ENCODE data around the gene PROSER1.

DNA sequence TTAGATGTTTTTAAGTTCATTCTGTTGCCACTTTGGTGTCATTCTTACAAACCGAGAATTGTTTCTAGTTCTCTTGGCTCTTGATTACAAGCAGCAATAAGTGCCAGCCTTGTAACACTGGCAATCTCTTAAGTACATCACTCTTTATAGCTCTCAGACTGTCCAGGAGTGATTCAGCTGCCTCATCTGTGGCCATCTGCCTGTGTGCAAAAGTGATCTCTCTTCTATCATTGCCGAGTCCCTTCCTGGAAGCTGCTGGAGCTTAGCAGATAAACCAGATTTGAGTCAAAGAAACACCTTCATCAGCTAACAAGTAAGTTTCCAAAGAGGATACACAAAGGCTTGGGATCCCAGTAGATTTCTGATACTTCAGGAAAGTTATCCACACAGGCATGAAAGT lies 70.4 kb downstream of the PROSER1 start:
- TF ChIP-seq CTCF (IDR thresholded peaks at IDR 0.05; ENCODE audit: low read depth, low read length) (no peak), POLR2A (IDR thresholded peaks at IDR 0.05; ENCODE audit: extremely low read depth, insufficient read length) (no peak)

Data from NB4 (cell line).